Astrocyte of the cerebellum (primary cell): ENCODE measurements around the gene GAL3ST2.
"Not testable (repeated sequence)": the region's sequence is repeated elsewhere in the genome, so short reads cannot be mapped to it uniquely, and the experiment has no call there.

Experiments used
- DNase-seq: peaks from one replicate; pipeline ENCODE4 v3.0.0-alpha.2; 2011; ENCODE audit warnings: low read depth
- H3K4me3 ChIP-seq: 2 replicates; pipeline ENCODE4 v1.5.1; 2011; ENCODE audit warnings: mild to moderate bottlenecking, low read depth, low read length, moderate library complexity
- CTCF ChIP-seq: IDR thresholded peaks from 2 replicates; pipeline ENCODE4 v1.5.1; 2012; ENCODE audit warnings: low read length, low read depth, moderate library complexity, mild to moderate bottlenecking; ENCODE audit errors: missing control alignments
- in situ Hi-C: cut with HindIII; loops from 2 replicates; pipeline ENCODE4 v1.10.0; 2017; ENCODE audit warnings: low sequenced_read_pairs

GAL3ST2 gene

GRCh38 chr2:241814393-241814642, 37.7 kb downstream of the GAL3ST2 start:
- no peak for TF ChIP-seq CTCF
- in situ Hi-C loops = no loop called here
- DNase-seq = no peak
- no peak overlapping the region for H3K4me3 ChIP-seq

- no peak overlapping the region for H3K4me3 ChIP-seq
- in situ Hi-C loops = no loop called here
- DNase-seq = no peak
- TF ChIP-seq CTCF = no peak
Observed at GRCh38 chr2:241814643-241815476, 38.2 kb downstream of the GAL3ST2 start.

GRCh38 chr2:241815477-241816430, 39.1 kb downstream of the GAL3ST2 start:
- in situ Hi-C loops = no loop called here
- no peak for TF ChIP-seq CTCF
- H3K4me3 ChIP-seq = no peak overlapping the region
- no peak for DNase-seq

GRCh38 chr2:241816431-241817121, 40.0 kb downstream of the GAL3ST2 start:
- no peak overlapping the region for H3K4me3 ChIP-seq
- in situ Hi-C loops = no loop called here
- DNase-seq = no peak
- TF ChIP-seq CTCF = no peak

GRCh38 chr2:241817126-241817820, 40.7 kb downstream of the GAL3ST2 start:
- TF ChIP-seq CTCF = no peak
- H3K4me3 ChIP-seq = no peak overlapping the region
- in situ Hi-C loops = no loop called here
- DNase-seq = no peak

GRCh38 chr2:241817821-241818215, 41.2 kb downstream of the GAL3ST2 start:
- H3K4me3 ChIP-seq, in situ Hi-C loops, DNase-seq: not testable (repeated sequence)
